Suprapubic skin (tissue), 3 donors: ENCODE measurements around the gene FST.

Experiments
- POLR2AphosphoS5 ChIP-seq, 3 donors: sonication (generic); formaldehyde crosslinking; IDR thresholded peaks; one replicate each; pipeline ENCODE4 v1.6.1; 2017; ENCODE audit warnings: antibody characterized with exemption in 3 of 3
- TF ChIP-seq, protein P1 (sequence below), 2 donors: fragments of 200-600 bp in 1 of 2; fragments of 450-650 bp in 1 of 2; sonication (generic) in 1 of 2; IDR thresholded peaks; one replicate each; pipeline ENCODE4 v1.5.1; 2016 to 2019; ENCODE audit warnings: antibody characterized with exemption in 2 of 2, mild to moderate bottlenecking in 1 of 2, moderate library complexity in 1 of 2

DNA sequence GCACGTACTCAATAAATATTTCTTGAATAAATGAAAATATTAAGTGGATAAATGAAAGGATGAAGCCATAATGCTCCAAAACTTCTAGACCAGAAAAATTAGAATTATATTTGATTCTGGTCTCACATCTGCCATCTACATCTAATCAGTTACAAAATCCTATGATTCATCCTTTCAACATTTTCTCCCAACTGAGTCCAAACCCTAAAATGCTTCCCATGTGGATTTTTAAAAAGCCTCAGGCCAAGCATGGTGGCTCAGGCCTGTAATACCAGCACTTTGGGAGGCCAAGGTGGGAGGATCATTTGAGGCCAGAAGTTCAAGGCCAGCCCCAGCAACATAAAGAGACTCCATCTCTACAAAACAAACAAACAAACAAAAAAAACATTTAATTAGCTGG, 31.6 kb upstream of the FST start:
- TF ChIP-seq, protein P1, sequence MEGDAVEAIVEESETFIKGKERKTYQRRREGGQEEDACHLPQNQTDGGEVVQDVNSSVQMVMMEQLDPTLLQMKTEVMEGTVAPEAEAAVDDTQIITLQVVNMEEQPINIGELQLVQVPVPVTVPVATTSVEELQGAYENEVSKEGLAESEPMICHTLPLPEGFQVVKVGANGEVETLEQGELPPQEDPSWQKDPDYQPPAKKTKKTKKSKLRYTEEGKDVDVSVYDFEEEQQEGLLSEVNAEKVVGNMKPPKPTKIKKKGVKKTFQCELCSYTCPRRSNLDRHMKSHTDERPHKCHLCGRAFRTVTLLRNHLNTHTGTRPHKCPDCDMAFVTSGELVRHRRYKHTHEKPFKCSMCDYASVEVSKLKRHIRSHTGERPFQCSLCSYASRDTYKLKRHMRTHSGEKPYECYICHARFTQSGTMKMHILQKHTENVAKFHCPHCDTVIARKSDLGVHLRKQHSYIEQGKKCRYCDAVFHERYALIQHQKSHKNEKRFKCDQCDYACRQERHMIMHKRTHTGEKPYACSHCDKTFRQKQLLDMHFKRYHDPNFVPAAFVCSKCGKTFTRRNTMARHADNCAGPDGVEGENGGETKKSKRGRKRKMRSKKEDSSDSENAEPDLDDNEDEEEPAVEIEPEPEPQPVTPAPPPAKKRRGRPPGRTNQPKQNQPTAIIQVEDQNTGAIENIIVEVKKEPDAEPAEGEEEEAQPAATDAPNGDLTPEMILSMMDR (IDR thresholded peaks at IDR 0.05) = no peak
- no peak for TF ChIP-seq POLR2AphosphoS5 (IDR thresholded peaks at IDR 0.05)
